GM12891 (cell line): Measurements from ENCODE around the gene PXDN.
"Not testable (repeated sequence)": the region's sequence is repeated elsewhere in the genome, so short reads cannot be mapped to it uniquely, and the experiment has no call there.

ENCODE experiments used
- DNase-seq: peaks from one replicate; pipeline ENCODE4 v3.0.0; 2011; ENCODE audit warnings: low spot score; ENCODE audit not compliant: insufficient read length
- FAIRE-seq: peaks from 2 replicates; lab custom pipeline; 2011; peaks lifted over from hg19 to GRCh38; lab: Jason Lieb, UNC
- PAX5 ChIP-seq: IDR thresholded peaks from 2 replicates; pipeline ENCODE4 v1.6.1; 2011; ENCODE audit warnings: low read length, moderate library complexity, mild to moderate bottlenecking; ENCODE audit not compliant: insufficient read depth, severe bottlenecking
- POLR2A ChIP-seq: IDR thresholded peaks from 2 replicates; pipeline ENCODE4 v1.6.1; 2011; ENCODE audit warnings: low read depth, low read length, control low read depth
- POLR2AphosphoS5 ChIP-seq: IDR thresholded peaks from 2 replicates; pipeline ENCODE4 v1.6.1; 2011; ENCODE audit warnings: low read depth, low read length, control low read depth
- POU2F2 ChIP-seq: IDR thresholded peaks from 2 replicates; pipeline ENCODE4 v1.6.1; 2011; ENCODE audit warnings: low read depth, mild to moderate bottlenecking, control low read depth, low read length, moderate library complexity
- SPI1 ChIP-seq: IDR thresholded peaks from 2 replicates; pipeline ENCODE4 v1.6.1; 2011; ENCODE audit warnings: low read depth, low read length, control low read depth
- TAF1 ChIP-seq: IDR thresholded peaks from 2 replicates; pipeline ENCODE4 v1.6.1; 2011; ENCODE audit warnings: low read depth, low read length, control low read depth

The PXDN gene

DNA sequence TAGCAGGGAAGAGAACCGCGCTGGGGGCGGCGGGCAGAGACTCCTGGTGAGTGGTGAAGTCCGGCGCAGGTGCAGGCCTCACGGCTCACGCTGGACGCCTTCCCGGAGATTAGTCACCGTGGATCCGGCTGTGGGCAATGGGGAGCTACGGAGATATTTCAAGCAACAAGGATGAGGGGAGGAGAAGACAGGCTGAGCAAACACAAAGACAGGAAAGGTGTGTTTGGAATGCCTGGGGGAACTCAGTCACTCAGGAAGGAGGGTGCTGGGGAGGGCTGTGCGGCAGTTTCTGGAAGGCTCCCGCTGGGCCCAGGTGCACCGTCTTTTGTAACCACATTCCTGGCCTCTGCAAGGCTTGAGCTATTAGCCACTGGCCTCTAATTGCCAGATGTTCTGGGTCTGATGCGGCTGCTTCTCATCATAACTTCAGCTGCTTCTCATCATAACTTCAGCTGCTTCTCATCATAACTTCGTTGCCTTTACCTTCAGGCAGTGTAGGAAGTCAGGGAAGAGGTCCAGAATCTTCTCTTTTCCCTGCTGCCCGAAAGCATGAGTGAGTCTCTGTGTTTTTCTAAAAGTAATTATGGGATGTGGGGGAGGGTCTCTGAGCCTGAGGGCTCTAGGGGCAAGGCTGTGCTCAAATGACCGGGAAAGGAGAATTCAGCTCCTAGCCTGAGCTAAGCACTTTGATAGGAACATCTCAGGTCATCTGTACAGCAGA is 118.9 kb downstream of the PXDN start:
- DNase-seq (no peak), FAIRE-seq (no peak)
- TF ChIP-seq POU2F2, result no peak
- TF ChIP-seq POLR2A, result no peak
- no peak for TF ChIP-seq SPI1
- no peak for TF ChIP-seq PAX5
- no peak for TF ChIP-seq TAF1
- no peak for TF ChIP-seq POLR2AphosphoS5

DNA sequence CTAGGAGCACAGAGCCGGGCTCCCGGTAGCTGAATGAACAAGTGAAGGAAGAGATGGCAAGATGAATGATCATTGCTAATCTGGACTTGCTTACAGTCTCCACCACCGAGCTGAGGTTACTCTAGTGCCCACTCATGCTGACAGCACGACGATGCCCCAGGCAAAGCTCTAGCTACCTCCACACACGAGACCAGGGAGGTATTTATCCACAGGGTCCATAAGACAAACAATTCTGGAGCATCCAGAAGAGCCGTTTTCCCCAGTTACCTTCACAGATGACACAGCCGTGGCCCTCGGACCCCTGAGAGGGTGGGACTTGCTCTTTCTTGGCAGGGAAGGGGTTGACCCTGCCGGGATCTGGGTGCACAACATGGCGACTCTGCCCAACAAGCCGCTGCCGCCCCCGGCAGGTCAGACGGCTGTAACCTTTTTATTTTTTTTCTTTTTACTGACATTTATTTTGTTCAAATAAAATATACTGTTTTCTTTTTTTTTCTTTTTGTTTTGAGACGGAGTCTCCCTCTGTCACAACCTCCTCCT is 120.3 kb downstream of the PXDN start:
- DNase-seq (no peak), FAIRE-seq (no peak)
- TF ChIP-seq SPI1 (no peak), TAF1 (no peak), POLR2AphosphoS5 (no peak), POU2F2 (no peak), POLR2A (no peak), PAX5 (no peak)

DNA sequence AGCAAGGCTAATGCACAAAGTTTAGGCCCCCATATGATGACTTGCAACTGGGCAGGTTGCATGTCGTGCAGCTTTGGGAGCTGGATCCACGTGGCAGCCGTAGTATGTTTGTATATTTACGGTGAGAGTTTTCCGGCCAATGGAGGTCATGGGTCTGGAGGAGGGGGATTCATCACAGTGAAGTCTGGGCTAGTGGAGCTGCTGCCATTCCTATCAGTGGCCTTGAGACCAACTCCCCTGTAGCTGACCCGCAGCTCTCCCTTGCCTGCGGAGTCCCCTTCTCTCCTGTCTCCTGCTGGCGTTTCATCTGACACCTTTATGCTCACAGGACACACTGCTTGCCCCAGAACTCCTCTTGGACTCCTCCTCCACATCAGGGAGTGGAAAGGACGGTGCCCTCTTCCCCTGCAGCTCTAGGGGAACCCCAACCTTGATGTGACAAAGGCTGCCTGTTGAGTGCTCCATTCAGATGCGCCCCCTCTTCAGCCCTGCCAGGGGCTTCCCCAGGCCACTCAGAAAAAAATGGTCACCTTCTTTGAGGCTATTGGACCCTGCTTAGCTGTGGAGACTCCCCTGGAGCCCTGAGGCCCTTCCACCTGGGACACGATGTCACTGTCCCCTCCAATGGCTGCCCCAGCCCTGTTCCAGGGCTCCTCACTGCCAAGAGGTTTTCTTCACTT is 121.7 kb downstream of the PXDN start:
- TF ChIP-seq POLR2A (no peak), PAX5 (no peak), SPI1 (no peak), POLR2AphosphoS5 (no peak), POU2F2 (no peak), TAF1 (no peak)
- DNase-seq (no peak), FAIRE-seq (no peak)

DNA sequence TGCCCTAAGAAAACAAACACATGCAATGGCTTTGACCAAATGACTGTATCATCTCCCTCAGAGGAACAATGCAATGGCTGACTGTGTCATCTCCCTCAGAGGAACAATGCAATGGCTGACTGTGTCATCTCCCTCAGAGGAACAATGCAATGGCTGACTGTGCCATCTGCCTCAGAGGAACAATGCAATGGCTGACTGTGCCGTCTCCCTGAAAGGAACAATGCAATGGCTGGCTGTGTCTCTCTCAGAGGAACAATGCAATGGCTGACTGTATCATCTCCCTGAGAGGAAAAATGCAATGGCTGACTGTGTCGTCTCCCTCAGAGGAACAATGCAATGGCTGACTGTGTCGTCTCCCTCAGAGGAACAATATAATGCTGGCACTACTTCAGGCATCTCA is 122.3 kb downstream of the PXDN start:
- FAIRE-seq, DNase-seq: not testable (repeated sequence)

- FAIRE-seq, result no peak
- no peak for TF ChIP-seq PAX5
- TF ChIP-seq POU2F2, result no peak
- no peak for TF ChIP-seq TAF1
- no peak for TF ChIP-seq SPI1
- no peak for TF ChIP-seq POLR2A
- no peak for TF ChIP-seq POLR2AphosphoS5
- no peak for DNase-seq
Measured at GRCh38 chr2:1621501-1621900, 122.8 kb downstream of the PXDN start.

GRCh38 chr2:1621041-1621440 is 123.3 kb downstream of the PXDN start:
- TF ChIP-seq SPI1 (no peak), TAF1 (no peak), PAX5 (no peak), POLR2AphosphoS5 (no peak), POU2F2 (no peak), POLR2A (no peak)
- DNase-seq (no peak), FAIRE-seq (no peak)

GRCh38 chr2:1620081-1620480 is 124.2 kb downstream of the PXDN start:
- no peak for FAIRE-seq
- no peak for DNase-seq
- TF ChIP-seq SPI1 (no peak), PAX5 (no peak), POLR2AphosphoS5 (no peak), TAF1 (no peak), POU2F2 (no peak), POLR2A (no peak)

- DNase-seq, result no peak
- TF ChIP-seq PAX5 (no peak), POU2F2 (no peak), SPI1 (no peak), TAF1 (no peak)
Measured at GRCh38 chr2:1619556-1619955, 124.8 kb downstream of the PXDN start.

GRCh38 chr2:1618974-1619373 is 125.3 kb downstream of the PXDN start:
- FAIRE-seq (no peak), DNase-seq (no peak)
- TF ChIP-seq POLR2A (no peak), PAX5 (no peak), TAF1 (no peak), POU2F2 (no peak), POLR2AphosphoS5 (no peak), SPI1 (no peak)

More at GRCh38 chr2:1619556-1619955, 124.8 kb downstream of the PXDN start:
- FAIRE-seq, result no peak

DNA sequence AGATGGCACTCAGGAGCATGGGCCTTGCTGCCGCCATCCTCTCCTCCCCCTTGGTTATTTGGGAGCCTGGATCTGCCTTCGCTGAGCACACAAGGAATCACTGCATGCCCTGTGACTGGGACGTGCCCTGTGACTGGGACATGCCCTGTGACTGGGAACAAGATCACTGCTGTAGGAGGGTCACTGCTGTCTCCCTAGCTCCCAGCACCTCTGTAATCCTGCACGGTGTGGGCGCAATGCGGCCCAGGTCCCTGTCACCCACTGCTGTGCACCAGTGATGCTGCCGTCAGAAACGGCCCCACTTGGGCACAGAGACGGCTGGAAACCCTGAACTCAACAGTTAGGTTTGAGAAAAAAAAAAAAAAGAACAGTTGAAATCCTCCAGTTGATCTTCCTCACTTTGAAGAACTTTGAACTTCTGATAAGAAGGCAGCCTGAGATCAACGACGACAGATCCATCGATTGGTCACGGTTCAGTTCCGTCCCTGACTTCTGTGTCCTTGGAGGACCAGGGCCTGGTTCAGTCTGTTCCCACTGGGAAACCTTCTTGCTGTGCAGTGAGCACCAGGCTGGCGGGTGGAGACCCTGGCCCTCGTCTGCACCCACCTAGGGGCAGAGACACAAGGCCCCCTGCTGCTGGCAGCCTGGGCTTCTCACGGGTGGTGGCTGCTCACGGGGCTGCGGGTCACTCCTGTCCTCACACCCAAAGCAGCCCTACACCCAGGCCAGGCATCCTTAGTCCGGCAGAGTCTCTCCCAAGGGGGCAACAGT is 125.9 kb downstream of the PXDN start:
- TF ChIP-seq PAX5 (no peak), SPI1 (no peak), POLR2AphosphoS5 (no peak), POU2F2 (no peak)
- FAIRE-seq, result no peak
- DNase-seq, result no peak
